ENCODE data around the gene RAET1G.

DNA sequence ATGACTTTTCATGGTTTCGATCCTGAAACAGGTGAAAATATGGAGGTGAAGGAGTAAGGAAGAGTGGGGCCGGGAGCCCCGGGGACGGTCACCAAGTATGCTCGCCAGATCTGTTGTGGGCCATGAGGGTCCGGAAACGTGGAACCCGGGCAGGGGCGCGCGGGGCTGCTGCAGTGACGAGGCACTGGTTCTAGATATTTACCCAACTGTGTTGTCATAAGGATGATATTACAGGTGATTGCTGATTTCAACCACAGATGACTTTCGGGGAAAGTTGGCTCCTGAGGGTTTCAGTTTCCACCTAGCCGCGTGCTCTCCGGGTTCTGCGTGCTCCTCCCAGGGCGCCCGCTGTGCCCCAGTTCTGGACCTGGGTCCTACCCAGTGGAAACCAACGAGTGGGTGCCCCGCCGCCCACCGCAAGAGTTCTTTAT, 12.2 kb downstream of the RAET1G start:
- no peak for TF ChIP-seq POLR2AphosphoS5 (IDR thresholded peaks at IDR 0.05; ENCODE audit: low read depth, low read length)
- TF ChIP-seq CTCF (IDR thresholded peaks at IDR 0.05), result no peak
- no peak for TF ChIP-seq EP300 (IDR thresholded peaks at IDR 0.05; ENCODE audit: borderline replicate concordance in 1 of 2, low read depth in 1 of 2, low read length in 1 of 2)
- no peak for TF ChIP-seq ELF1 (IDR thresholded peaks at IDR 0.05)
- no peak for TF ChIP-seq MXI1 (IDR thresholded peaks at IDR 0.05; ENCODE audit: low read depth, low read length)
- TF ChIP-seq FOSL2 (IDR thresholded peaks at IDR 0.05; ENCODE audit: borderline replicate concordance, low read depth), result no peak
- TF ChIP-seq CHD2 (IDR thresholded peaks at IDR 0.05; ENCODE audit: low read length, partially characterized antibody), result no peak
- TF ChIP-seq SIN3A (IDR thresholded peaks at IDR 0.05; ENCODE audit: borderline replicate concordance, low read depth, low read length), result no peak
- TF ChIP-seq, protein P1, sequence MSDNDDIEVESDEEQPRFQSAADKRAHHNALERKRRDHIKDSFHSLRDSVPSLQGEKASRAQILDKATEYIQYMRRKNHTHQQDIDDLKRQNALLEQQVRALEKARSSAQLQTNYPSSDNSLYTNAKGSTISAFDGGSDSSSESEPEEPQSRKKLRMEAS (IDR thresholded peaks at IDR 0.05; ENCODE audit: low read depth), result no peak
- no peak for TF ChIP-seq RAD21 (IDR thresholded peaks at IDR 0.05; ENCODE audit: low read length)
- TF ChIP-seq RCOR1 (IDR thresholded peaks at IDR 0.05; ENCODE audit: low read length), result no peak
- TF ChIP-seq TCF12 (IDR thresholded peaks at IDR 0.05), result no peak
- TF ChIP-seq RFX5 (IDR thresholded peaks at IDR 0.05; ENCODE audit: low read length), result no peak
- no peak for TF ChIP-seq TAF1 (IDR thresholded peaks at IDR 0.05; ENCODE audit: borderline replicate concordance, low read depth, low read length)

Measured in SK-N-SH (cell line).